Liver (tissue), 6 donors: Measurements from ENCODE around the gene CCR9. TPM values are rescaled to one million over a fixed set of nuclear protein-coding genes. Genes with fewer than 3 reads are reported as not detected.

Experiments
- ZBTB33 ChIP-seq: IDR thresholded peaks from 2 replicates; pipeline ENCODE4 v1.6.1; 2016; ENCODE audit warnings: antibody characterized with exemption
- polyA plus RNA-seq, 2 donors: library from polyadenylated mRNA; stranded (reverse) in 1 of 2; unstranded in 1 of 2; fragments of 200-250 nt in 1 of 2; fragments of >200 nt in 1 of 2; fragmentation: Nextera tagmentation in 1 of 2; extraction: Ambion mirVana in 1 of 2; gene quantifications; one replicate each; pipeline versions ENCODE4 v1.2.1 to v1.2.3, GENCODE V29; 2013 to 2015
- small RNA-seq: library from RNA; depleted of rRNA; stranded (forward); fragments of <200 nt; gene quantifications from one replicate; pipeline ENCODE3, GENCODE V24; 2014
- total RNA-seq, 2 donors: library from RNA; depleted of rRNA; stranded (reverse); fragments of >200 nt; gene quantifications; one replicate each; pipeline ENCODE4 v1.2.3, GENCODE V29; 2014
- donor health status: healthy.
- donor health status: healthy.
- donor health status: healthy.

Gene CCR9
- total and polyA plus RNA-seq, 4 donors = 0.28 TPM; not detected in 3

GRCh38 chr3:45952456-45952855 lies 66.1 kb downstream of the CCR9 start (continued):
- TF ChIP-seq ZBTB33 = no peak

Small RNA genes lying within 50 kb of the gene (small RNA-seq; reads per million reads assigned to genes)
- not detected for gene RF00019

Other genes with a start within 250 kb of the CCR9 start
- gene SACM1L, start 197.1 kb upstream of the CCR9 start, total RNA-seq = 10 to 100 TPM; 25.5 to 35.5 TPM
- 10 to 100 TPM; 12.2 to 15.5 TPM for gene SACM1L, start 197.1 kb upstream of the CCR9 start, polyA plus RNA-seq
- under 1 TPM in 1 of 2 donors, not detected in 1; 0.08 TPM for gene SLC6A20, start 90.0 kb upstream of the CCR9 start, total RNA-seq
- gene SLC6A20, start 90.0 kb upstream of the CCR9 start, polyA plus RNA-seq = under 1 TPM; 0.10 to 0.16 TPM
- 10 to 100 TPM in 1 of 2 donors, 1 to 10 TPM in 1; 5.2 to 11.8 TPM for gene LZTFL1, start 44.4 kb upstream of the CCR9 start, total RNA-seq
- gene LZTFL1, start 44.4 kb upstream of the CCR9 start, polyA plus RNA-seq = 1 to 10 TPM; 3.4 to 6.2 TPM
- gene CXCR6, start 56.9 kb downstream of the CCR9 start, total RNA-seq = 1 to 10 TPM in 1 of 2 donors, under 1 TPM in 1; 0.75 to 2.9 TPM
- 1 to 10 TPM in 1 of 2 donors, under 1 TPM in 1; 0.60 to 1.2 TPM for gene CXCR6, start 56.9 kb downstream of the CCR9 start, polyA plus RNA-seq
- 10 to 100 TPM; 11.9 to 17.1 TPM for gene FYCO1, start 109.3 kb downstream of the CCR9 start, total RNA-seq
- gene FYCO1, start 109.3 kb downstream of the CCR9 start, polyA plus RNA-seq = 1 to 10 TPM; 3.0 to 8.5 TPM
- gene XCR1, start 140.9 kb downstream of the CCR9 start, total RNA-seq = under 1 TPM in 1 of 2 donors, not detected in 1; under 0.01 TPM
- gene XCR1, start 140.9 kb downstream of the CCR9 start, polyA plus RNA-seq = under 1 TPM; 0.03 to 0.08 TPM